GM18505 (cell line): Measurements from ENCODE around the gene CNKSR3.

Source experiments
- ATAC-seq: cut with Tn5 transposase; IDR thresholded peaks from one replicate; pipeline ENCODE4 v1.9.1; 2021; ENCODE audit not compliant: unreplicated experiment
- POLR2A ChIP-seq: IDR thresholded peaks from 4 replicates; pipeline ENCODE4 v1.6.1; 2011; ENCODE audit warnings: borderline replicate concordance; ENCODE audit not compliant: insufficient read depth, insufficient read length; ENCODE audit errors: extremely low read depth

CNKSR3 gene

DNA sequence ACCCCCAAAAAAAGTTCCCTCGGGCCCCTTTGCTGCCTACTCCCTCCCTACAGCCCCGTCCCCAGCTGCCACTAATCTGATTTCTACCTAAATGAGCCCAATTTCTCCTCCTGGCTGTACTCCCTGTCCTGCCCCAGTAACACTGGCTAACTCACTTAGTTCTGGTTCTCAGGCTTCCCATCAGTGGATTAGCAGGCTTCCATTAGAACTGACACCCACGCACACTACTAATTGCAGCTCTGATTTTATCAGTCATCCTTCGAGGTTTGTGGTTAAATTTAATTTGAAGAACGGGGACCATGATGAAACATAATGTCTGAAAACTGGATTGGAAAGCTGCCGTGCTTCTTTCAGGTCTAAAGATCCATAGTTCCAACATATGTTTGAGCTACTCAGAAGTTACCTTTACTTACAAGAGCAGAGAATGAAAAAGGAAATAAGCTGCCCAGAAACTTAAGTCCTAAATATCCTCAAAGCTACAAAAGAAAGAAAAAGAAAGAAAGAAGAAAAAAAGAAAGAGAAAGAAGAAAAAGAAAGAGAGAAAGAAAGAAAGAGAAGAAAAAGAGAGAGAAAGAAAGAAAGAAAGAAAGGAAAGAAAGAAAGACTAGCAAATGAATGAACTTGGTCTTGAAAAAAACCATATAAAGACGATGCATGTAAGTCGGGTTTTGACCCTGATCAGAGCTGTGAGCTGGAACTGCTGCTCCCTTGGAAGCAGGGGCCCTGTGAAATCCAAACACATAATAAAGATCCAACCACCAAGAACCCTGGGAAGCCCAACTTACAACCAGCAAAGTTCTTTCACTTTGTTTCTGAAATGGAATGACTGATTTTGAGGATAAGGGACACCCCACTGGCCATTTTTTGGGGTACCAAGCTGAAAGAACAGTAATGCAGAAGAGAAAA, 51.7 kb downstream of the CNKSR3 start:
- ATAC-seq, result no peak
- no peak for TF ChIP-seq POLR2A

DNA sequence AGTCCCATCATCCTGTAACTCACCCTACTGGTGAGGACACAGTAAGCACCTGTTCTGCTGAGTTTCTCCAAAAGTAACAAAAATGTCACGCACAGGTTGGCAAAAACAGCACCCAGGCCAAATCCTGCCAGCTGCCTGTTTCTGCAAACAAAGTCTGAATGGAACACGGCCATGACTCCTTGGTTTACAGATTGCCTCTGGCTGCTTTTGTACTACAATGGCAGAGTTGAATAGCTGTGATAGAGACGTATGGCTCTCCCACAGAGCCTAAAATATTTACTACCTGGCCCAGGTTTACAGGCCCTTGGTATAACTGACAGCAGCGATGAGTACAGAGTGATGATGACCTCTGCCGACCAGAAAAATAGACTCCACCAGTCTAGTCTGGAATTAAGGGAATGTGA, 52.6 kb downstream of the CNKSR3 start:
- no peak for ATAC-seq
- TF ChIP-seq POLR2A, result no peak

DNA sequence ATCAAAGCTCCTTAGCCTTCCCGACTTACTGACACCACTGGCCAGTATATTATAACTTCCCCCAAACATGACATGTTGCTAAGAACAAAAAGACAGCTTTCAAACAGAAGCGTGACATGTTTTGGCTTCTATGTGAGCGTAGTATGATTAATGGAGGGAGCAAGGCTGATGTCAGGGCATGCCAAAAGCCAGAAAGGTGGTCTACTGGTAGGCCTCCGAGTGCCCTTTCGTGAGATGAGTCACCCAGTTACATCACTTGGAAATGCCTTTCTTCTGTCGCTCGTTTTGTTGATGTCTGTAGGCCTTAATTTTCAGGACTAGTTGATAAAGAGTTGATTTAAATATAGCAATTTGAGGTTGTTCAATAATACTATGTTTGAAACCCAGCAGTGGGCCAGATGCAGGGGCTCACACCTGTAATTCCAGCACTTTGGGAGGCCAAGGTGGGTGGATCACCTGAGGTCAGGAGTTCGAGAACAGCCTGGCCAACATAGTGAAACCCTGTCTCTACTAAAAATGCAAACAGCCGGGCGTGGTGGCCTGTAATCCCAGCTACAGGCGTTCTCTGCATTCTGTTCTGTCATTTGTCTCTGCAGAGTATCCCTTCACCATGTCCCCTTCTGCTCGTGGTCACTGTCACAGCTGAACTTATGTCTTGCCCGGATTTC, 53.3 kb downstream of the CNKSR3 start:
- no peak for ATAC-seq
- no peak for TF ChIP-seq POLR2A

DNA sequence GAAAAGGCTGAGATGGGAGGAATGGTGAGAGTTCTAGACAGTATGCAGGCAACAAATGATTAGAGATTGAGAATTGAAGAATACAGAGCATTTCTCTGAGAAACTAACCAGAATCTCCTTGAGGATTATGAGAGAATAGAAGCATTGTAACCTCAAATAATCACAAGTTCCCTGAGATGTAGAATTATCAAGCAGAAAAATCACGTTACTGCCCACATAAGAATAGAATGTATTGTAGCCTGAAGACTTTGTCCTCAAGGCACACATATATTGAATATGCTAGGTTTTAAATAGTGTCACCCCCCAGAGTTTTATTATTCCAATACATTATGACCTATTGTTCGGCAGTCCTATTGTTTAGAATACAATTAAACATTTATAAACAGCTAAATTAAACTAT, 57.2 kb downstream of the CNKSR3 start:
- ATAC-seq, result no peak
- TF ChIP-seq POLR2A, result no peak

DNA sequence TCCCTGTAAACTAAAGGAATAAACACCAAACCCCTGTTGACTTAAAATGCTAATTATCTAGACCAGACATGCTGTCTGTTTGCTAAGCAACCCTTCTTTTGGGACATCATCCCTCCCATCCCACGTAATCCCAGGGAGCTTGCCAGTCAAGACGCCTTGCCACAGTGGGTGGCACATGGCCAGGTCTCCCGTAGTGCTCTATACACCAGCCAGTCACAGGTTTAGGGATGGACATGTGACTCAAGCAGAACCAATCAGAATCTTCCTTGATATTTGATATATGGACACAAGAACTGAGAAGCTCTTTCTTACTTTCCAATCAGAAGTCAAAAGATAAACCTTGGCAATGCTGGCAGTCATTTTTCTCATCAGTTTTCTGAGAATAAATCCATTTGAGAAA, 60.0 kb downstream of the CNKSR3 start:
- ATAC-seq, result no peak

DNA sequence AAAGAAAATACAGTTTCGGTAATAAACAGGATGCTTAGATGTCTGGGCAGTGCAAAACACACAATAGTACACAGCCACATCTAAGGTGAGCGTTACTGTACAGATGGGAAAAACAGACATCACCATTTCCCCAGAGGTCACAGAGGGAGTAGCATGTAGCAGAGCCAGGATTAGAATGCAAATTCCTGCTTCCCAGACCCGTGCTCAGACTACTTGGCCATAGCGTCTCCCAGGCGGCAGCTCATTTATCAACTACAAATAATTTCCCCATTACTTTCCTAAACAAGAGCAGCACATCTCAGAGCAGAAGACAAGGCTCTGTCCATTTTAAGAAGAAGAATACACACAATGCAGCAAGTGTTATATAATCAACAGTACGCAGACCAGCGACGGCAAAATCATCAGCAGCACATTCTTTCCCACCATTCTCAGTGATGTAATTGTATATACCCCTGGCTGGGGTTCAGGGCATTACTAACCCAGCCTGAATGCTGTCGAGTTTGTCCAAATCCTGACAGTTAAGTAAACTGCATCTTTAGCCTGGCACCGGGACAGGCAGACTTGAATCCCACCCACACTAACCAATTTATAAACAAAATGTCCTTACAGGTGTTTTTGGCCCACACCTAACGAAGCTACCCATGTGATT, 61.9 kb downstream of the CNKSR3 start:
- no peak for TF ChIP-seq POLR2A
- ATAC-seq, result no peak

More for the DNA sequence above, 60.0 kb downstream of the CNKSR3 start:
- no peak for TF ChIP-seq POLR2A

DNA sequence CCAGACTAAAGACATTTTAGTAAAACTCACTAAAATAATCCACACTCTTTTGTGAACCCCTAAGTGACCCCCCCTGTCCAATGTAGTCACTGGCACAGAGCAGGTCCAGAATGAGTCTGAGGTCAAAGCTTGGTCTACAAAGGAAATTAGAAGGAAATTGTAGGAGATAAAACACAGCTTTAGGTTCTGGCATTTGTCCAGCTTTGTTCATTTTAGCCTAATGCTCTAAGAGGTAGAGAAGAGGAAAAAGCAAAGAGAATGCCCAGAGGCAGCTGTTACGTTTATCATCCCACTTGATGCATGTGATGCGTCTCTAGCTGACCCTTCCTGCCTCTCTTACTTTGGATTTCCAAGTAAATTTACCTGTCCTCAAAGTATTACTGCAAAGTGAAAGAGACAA, 62.5 kb downstream of the CNKSR3 start:
- no peak for ATAC-seq
- TF ChIP-seq POLR2A, result no peak

DNA sequence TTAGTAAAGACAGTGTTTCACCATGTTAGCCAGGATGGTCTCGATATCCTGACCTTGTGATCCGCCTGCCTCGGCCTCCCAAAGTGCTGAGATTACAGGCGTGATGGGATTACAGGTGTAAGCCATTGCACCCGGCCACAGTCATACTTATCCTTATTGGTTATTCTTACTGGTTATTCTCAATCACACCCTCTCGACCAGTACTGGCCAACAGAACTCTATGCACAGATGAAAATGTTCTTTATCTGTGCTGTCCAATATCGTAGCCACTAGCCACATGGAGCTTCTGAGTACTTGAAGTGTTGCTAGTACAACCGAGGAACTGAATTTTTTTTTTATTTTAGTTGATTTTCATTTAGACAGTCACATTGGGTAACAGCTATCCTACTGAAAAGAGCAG, 63.5 kb downstream of the CNKSR3 start:
- ATAC-seq, result no peak
- TF ChIP-seq POLR2A, result no peak

DNA sequence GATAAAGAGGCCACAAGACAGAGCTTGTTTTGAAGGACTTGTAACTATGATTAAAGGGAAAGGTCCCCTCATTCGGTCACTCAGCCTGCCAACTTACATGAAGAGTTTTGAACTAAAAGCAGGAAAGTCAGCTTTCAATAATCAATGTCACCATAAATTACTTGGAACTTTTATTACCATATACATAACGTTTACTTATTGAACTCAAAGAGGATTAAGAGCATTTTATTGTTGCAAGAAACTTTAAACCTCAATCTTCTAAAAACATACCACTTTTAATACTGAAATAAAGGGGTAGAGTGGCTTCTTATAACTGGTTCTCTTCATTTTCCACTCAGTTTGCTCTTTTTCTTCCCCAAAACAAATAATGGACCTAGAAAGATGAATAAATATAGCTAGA, 65.1 kb downstream of the CNKSR3 start:
- no peak for ATAC-seq
- no peak for TF ChIP-seq POLR2A

DNA sequence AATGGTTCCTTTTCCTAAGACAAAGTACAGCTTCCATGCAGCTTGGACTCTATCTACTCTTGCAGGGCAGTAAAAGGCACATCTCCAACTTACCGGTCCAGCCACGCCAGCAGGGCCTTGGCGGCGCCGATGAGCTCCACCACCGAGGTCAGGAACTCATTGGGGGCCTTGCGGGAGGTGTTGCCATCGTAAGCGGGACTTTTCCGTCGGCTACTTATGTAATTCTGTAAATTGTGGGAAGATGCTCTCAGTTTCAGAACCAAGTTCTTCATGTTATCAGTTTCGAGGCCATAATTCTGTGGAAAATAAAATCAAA, 68.5 kb downstream of the CNKSR3 start:
- no peak for ATAC-seq
- no peak for TF ChIP-seq POLR2A

DNA sequence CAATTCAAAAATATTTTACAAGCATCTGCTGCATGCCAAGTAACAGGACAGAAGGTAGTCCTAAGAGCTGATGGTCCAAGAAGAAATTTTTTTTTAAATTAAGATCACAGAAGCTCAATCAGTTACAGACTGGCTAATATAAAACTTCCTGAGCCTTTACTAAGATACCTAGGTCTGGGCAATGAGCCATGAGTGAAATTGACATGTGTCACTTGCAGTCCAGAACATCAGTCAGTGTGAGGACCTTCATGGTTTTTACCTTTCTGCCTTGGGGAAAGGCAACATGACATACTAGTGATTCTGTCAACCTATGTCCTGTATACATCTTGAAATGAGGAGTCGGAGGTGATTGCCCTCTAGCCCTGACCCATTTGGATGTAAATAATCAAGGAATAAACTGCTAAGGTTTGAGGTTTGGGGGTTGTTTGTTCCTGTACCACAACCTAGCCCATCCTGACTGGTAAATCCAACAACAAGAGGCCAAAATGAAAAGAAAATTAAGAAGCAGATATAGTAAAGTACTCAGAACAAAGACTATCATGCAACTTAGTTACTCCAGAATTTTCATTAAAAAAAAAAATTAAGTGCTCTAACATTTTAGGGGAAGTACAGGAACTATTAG, 70.0 kb downstream of the CNKSR3 start:
- no peak for TF ChIP-seq POLR2A
- ATAC-seq, result no peak

DNA sequence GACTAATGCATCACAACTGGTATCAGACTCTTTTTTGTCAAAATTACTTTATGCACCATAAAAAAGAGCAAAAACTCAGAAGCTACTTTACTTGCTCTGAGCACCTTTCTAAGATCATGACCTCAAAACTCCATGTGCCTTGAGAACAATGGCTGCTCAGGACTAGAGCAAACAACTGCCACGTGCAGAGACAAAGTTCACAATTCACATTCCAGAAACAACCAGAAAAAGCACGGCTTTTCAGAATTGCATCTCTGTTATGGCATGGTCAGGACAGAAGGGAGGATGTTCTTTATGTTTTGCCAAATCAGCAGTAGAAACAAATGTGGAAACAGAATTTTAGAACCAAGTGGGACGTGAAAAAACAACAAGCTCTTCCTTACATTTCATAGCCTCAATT, 70.5 kb downstream of the CNKSR3 start:
- no peak for TF ChIP-seq POLR2A
- ATAC-seq, result no peak

DNA sequence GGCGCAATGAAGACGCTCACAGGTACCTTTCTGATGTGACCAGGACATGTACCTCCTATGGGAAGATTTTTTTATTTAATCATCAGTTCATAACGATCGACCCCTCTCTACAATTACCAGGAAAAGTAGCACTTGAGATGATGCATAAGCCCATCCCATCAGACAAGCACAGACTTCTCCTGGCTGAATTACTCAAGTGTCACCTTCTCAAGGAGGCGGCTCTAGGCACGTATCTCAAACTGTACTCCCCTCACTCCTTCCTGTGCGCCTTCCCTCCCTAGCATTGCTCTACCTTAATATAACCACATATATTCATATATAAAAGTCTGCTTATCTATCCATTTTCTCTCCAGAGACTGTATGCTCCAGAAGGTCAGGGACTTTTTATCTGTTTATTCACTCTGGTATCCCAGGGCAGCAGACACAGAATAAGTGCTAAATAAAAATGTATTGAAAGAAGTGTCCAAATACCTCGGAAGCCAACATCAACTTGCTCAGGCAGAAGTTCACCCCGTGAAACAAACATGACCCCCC, 71.5 kb downstream of the CNKSR3 start:
- ATAC-seq, result no peak
- no peak for TF ChIP-seq POLR2A

DNA sequence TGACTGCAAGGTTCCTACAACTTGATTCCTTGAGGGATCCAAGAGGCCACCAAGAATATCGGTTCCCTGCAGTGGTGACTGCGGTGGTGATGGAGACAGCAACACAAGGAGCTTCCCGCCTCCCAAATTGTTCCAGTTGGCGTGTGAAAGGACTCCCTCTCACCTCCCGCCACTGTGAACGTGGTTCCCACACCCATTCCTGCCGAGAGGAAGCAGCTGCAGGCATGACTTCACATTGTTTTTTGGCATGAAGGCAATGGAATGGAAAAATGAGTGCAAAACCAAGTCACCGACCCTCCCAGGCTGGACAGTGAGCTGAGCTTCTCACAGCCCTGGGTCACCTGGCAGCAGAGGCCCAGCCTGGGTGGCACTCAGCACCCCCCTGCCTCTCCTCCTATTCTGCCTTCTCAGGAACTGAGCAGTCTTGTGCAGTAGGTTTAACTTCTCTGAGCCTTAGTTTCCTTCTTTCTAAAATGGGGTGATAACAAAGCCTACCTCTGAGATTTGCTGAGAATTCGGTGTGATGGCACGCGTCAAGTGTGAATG, 75.0 kb downstream of the CNKSR3 start:
- ATAC-seq, result no peak
- no peak for TF ChIP-seq POLR2A

DNA sequence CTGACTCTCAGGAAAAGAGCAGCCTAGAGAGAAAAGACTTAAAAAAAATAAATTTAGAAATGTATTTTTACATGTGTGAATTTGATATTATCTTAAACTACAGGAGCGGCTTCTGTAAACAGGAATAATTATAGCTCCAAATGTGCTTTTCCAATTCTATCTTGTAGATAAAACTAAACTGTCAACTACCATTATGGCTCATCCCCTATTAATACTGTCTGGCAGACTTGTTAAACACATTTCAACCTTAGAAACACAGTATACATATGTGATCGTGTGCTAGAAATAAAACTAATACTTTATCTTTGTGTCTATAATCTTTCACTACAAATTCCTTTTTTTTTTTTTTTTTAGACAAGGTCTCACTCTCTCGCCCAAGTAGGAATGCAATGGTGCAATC, 75.8 kb downstream of the CNKSR3 start:
- ATAC-seq, result no peak
- TF ChIP-seq POLR2A, result no peak
